Measurements from ENCODE around the gene OR1F1.

- TF ChIP-seq CTCF (IDR thresholded peaks at IDR 0.05), result no peak
- TF ChIP-seq ZFX (IDR thresholded peaks at IDR 0.05; ENCODE audit: borderline replicate concordance), result no peak
Measured at GRCh38 chr16:3246876-3247275, 58.9 kb downstream of the OR1F1 start.
